ENCODE measurements around the gene CTNND2. TPM values are rescaled to one million over a fixed set of nuclear protein-coding genes. Genes with fewer than 3 reads are reported as not detected.
"Not testable (repeated sequence)": the region's sequence is repeated elsewhere in the genome, so short reads cannot be mapped to it uniquely, and the experiment has no call there.

The CTNND2 gene
- total and polyA plus RNA-seq, 2 donors (not counting 1 experiment from before 2014, with no cell fraction given), result not detected

GRCh38 chr5:11617080-11617479 is 287.2 kb downstream of the CTNND2 start:
- Histone ChIP-seq H3K9ac (ENCODE audit: low read length) (no peak overlapping the region), H3K27me3 (replicated peaks in 1 of 4; ENCODE audit: control extremely low read depth in 1 of 4, control insufficient read depth in 3 of 4, insufficient read depth in 4 of 4, low read length in 3 of 4) (no peaks in the 10 kb centered on the region), H3K4me3 (ENCODE audit: control extremely low read depth in 1 of 5, extremely low read depth in 1 of 5, insufficient read depth in 1 of 5, low read depth in 2 of 5, low read length in 4 of 5) (no peak overlapping the region), H3K79me2 (ENCODE audit: control insufficient read depth, insufficient read depth, low read length) (no peaks in the 10 kb centered on the region), H3K27ac (ENCODE audit: low read length in 2 of 2) (no peak overlapping the region), H2AFZ (ENCODE audit: insufficient read depth, low read depth, low read length, poor library complexity, severe bottlenecking) (no peak overlapping the region), H3K9me3 (ENCODE audit: control extremely low read depth in 1 of 3, control insufficient read depth in 2 of 3, insufficient read depth in 1 of 3, low read length in 2 of 3) (no peaks in the 10 kb centered on the region), H3K36me3 (replicated peaks in 1 of 2; ENCODE audit: control extremely low read depth in 1 of 2, control insufficient read depth in 1 of 2, extremely low read depth in 1 of 2, insufficient read depth in 2 of 2, low read length in 1 of 2) (no peaks in the 10 kb centered on the region), H3K4me2 (replicated peaks; ENCODE audit: low read depth, low read length, poor library complexity, severe bottlenecking) (no peak overlapping the region), H3K4me1 (ENCODE audit: control insufficient read depth in 2 of 2, insufficient read depth in 2 of 2, low read length in 2 of 2) (no peaks in the 10 kb centered on the region), H4K20me1 (ENCODE audit: control insufficient read depth, insufficient read depth, low read length, poor library complexity, severe bottlenecking) (no peaks in the 10 kb centered on the region)
- WGBS (ENCODE audit: insufficient coverage), result 92% methylated on average over 2 of the region's 2 CpGs
- Mint-ChIP-seq H3K27ac (no peak overlapping the region), H3K4me3 (no peak overlapping the region), H3K27me3 (no peaks in the 10 kb centered on the region), H3K9me3 (ENCODE audit: insufficient read depth) (no peaks in the 10 kb centered on the region), H3K4me1 (no peaks in the 10 kb centered on the region)
- CTCF ChIA-PET, result no interaction called here
- no peak for TF ChIP-seq EZH2 (IDR thresholded peaks at IDR 0.05; ENCODE audit: borderline replicate concordance, insufficient read depth, low read depth, low read length, poor library complexity, severe bottlenecking)
- no peak for TF ChIP-seq CTCF (IDR thresholded peaks at IDR 0.05)
- POLR2A ChIA-PET, result no interaction called here
- intact Hi-C loops (cut with micrococcal nuclease), result no loop called here
- DNase-seq (no peak), ATAC-seq (ENCODE audit: low read depth) (no peak)

GRCh38 chr5:11616624-11617023 is 287.6 kb downstream of the CTNND2 start:
- POLR2A ChIA-PET; H3K4me1 ChIP-seq (ENCODE audit: control insufficient read depth in 2 of 2, insufficient read depth in 2 of 2, low read length in 2 of 2); DNase-seq; H2AFZ ChIP-seq (ENCODE audit: insufficient read depth, low read depth, low read length, poor library complexity, severe bottlenecking); H3K27me3 ChIP-seq (replicated peaks in 1 of 4; ENCODE audit: control extremely low read depth in 1 of 4, control insufficient read depth in 3 of 4, insufficient read depth in 4 of 4, low read length in 3 of 4); intact Hi-C loops (cut with micrococcal nuclease); ATAC-seq (ENCODE audit: low read depth); H3K9me3 ChIP-seq (ENCODE audit: control extremely low read depth in 1 of 3, control insufficient read depth in 2 of 3, insufficient read depth in 1 of 3, low read length in 2 of 3); H3K9ac ChIP-seq (ENCODE audit: low read length); H3K79me2 ChIP-seq (ENCODE audit: control insufficient read depth, insufficient read depth, low read length); H3K27ac ChIP-seq (ENCODE audit: low read length in 2 of 2); H3K4me3 Mint-ChIP-seq; H3K4me3 ChIP-seq (ENCODE audit: control extremely low read depth in 1 of 5, extremely low read depth in 1 of 5, insufficient read depth in 1 of 5, low read depth in 2 of 5, low read length in 4 of 5); CTCF ChIA-PET; H3K27ac Mint-ChIP-seq; H3K36me3 ChIP-seq (replicated peaks in 1 of 2; ENCODE audit: control extremely low read depth in 1 of 2, control insufficient read depth in 1 of 2, extremely low read depth in 1 of 2, insufficient read depth in 2 of 2, low read length in 1 of 2); H3K27me3 Mint-ChIP-seq; H3K9me3 Mint-ChIP-seq (ENCODE audit: insufficient read depth); H4K20me1 ChIP-seq (ENCODE audit: control insufficient read depth, insufficient read depth, low read length, poor library complexity, severe bottlenecking); H3K4me2 ChIP-seq (replicated peaks; ENCODE audit: low read depth, low read length, poor library complexity, severe bottlenecking); H3K4me1 Mint-ChIP-seq: not testable (repeated sequence)
- 94% methylated on average over 7 of the region's 7 CpGs for WGBS (ENCODE audit: insufficient coverage)
